ENCODE results near the gene CYYR1.

DNA sequence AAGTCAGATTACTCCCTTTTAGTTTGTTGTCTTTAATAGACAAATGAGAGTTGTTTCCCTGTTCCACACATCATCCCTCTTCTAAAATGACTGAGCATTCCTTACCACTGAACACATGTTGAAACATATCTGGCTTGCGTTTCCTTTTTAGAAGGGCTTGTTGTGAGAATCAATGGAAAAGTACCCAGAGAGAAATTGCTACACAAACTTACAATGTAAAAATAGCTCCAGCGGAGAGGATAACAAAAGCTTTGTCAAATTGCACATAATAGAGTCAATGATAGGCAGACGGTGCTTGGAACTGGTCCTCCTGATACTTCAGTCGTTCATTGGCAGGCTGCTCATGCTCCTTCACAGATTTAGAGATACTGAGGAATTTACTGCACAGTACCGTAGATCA, 123.9 kb downstream of the CYYR1 start:
- TF ChIP-seq POLR2A (IDR thresholded peaks at IDR 0.05; ENCODE audit: low read depth, low read length), result no peak
- no peak for TF ChIP-seq CTCF (IDR thresholded peaks at IDR 0.05; ENCODE audit: extremely low read depth in 1 of 2, insufficient read depth in 1 of 2, low read depth in 1 of 2, low read length in 2 of 2)
- no peak for TF ChIP-seq EZH2 (IDR thresholded peaks at IDR 0.05; ENCODE audit: borderline replicate concordance, low read depth, low read length, severe bottlenecking)
- TF ChIP-seq POLR2AphosphoS5 (IDR thresholded peaks at IDR 0.05; ENCODE audit: insufficient read depth, low read depth, low read length), result no peak
- TF ChIP-seq GATA2 (IDR thresholded peaks at IDR 0.05; ENCODE audit: insufficient read depth, insufficient read length, low read depth, low read length), result no peak
- TF ChIP-seq MAX (IDR thresholded peaks at IDR 0.05; ENCODE audit: insufficient read depth, insufficient read length), result no peak
- TF ChIP-seq MYC (IDR thresholded peaks at IDR 0.05; ENCODE audit: low read depth, low read length), result no peak

All from endothelial cell of umbilical vein (primary cell).